Transverse colon (tissue), 3 donors: Measurements from ENCODE around the gene SDC3.

ENCODE experiments used
- POLR2A ChIP-seq: fragments of 450-650 bp; IDR thresholded peaks from one replicate; pipeline ENCODE4 v1.6.1; 2016; ENCODE audit warnings: antibody characterized with exemption, mild to moderate bottlenecking, moderate library complexity
- TF ChIP-seq, protein P1 (sequence below), 5 experiments: fragments of 200-600 bp in 3 of 5; fragments of 450-650 bp in 2 of 5; sonication (generic) in 3 of 5; IDR thresholded peaks; 1 replicate in 2 of 5; 2 replicates in 3 of 5; pipeline ENCODE4 v1.5.1; 2016 to 2017; ENCODE audit warnings: antibody characterized with exemption in 5 of 5, inconsistent platforms in 3 of 5, mild to moderate bottlenecking in 2 of 5, moderate library complexity in 1 of 5

GRCh38 chr1:30929944-30930525, 21.5 kb upstream of the SDC3 start:
- TF ChIP-seq, protein P1, sequence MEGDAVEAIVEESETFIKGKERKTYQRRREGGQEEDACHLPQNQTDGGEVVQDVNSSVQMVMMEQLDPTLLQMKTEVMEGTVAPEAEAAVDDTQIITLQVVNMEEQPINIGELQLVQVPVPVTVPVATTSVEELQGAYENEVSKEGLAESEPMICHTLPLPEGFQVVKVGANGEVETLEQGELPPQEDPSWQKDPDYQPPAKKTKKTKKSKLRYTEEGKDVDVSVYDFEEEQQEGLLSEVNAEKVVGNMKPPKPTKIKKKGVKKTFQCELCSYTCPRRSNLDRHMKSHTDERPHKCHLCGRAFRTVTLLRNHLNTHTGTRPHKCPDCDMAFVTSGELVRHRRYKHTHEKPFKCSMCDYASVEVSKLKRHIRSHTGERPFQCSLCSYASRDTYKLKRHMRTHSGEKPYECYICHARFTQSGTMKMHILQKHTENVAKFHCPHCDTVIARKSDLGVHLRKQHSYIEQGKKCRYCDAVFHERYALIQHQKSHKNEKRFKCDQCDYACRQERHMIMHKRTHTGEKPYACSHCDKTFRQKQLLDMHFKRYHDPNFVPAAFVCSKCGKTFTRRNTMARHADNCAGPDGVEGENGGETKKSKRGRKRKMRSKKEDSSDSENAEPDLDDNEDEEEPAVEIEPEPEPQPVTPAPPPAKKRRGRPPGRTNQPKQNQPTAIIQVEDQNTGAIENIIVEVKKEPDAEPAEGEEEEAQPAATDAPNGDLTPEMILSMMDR (IDR thresholded peaks at IDR 0.05): no peak
- TF ChIP-seq POLR2A: no peak
